ENCODE data around the gene LTBR. TPM values are rescaled to one million over a fixed set of nuclear protein-coding genes. Genes with fewer than 3 reads are reported as not detected.

Gene LTBR
- total and polyA plus RNA-seq, 4 donors, result 15.8 to 138 (median 89.0) TPM

- no peak overlapping the region for H3K9ac ChIP-seq (ENCODE audit: low read depth in 1 of 2, low read length in 2 of 2)
- peaks cover 4 to 30% (median 17%) of the 10 kb centered on the region in 4 donors for H3K4me1 ChIP-seq (ENCODE audit: control insufficient read depth in 4 of 4, insufficient read depth in 4 of 4, low read length in 3 of 4)
- 63% methylated on average over 11 of the region's 11 CpGs for WGBS
- H3K9me3 ChIP-seq (ENCODE audit: control insufficient read depth in 4 of 4, low read length in 3 of 4), result no peaks in the 10 kb centered on the region
- DNase-seq (ENCODE audit: low spot score), result no peak
- peak overlapping the region; percentile 37 to 70 for H3K27ac ChIP-seq (ENCODE audit: low read depth in 1 of 2, low read length in 2 of 2)
- H3K36me3 ChIP-seq (ENCODE audit: control insufficient read depth in 4 of 4, insufficient read depth in 3 of 4, low read depth in 1 of 4, low read length in 3 of 4), result no peaks in the 10 kb centered on the region
- H3K4me3 ChIP-seq (ENCODE audit: low read depth in 1 of 3, low read length in 3 of 3), result no peak overlapping the region
- no peaks in the 10 kb centered on the region for H3K27me3 ChIP-seq (ENCODE audit: control insufficient read depth in 4 of 4, insufficient read depth in 4 of 4, low read length in 3 of 4)
- TF ChIP-seq RAD21 (IDR thresholded peaks at IDR 0.05) (peak; percentile 18 to 62), MAX (IDR thresholded peaks at IDR 0.05) (no peak), CTCF (IDR thresholded peaks at IDR 0.05; ENCODE audit: low read depth, low read length, missing input control) (peak; percentile 27), REST (IDR thresholded peaks at IDR 0.05) (no peak), YY1 (IDR thresholded peaks at IDR 0.05) (no peak)
Observed at GRCh38 chr12:6367065-6367968, 16.6 kb upstream of the LTBR start.

- Histone ChIP-seq H3K27ac (ENCODE audit: low read depth in 1 of 2, low read length in 2 of 2) (peak overlapping the region; percentile 37 to 70), H3K9ac (ENCODE audit: low read depth in 1 of 2, low read length in 2 of 2) (peak overlapping the region in 1 of 2 donors; percentile 33), H3K4me3 (ENCODE audit: low read depth in 1 of 3, low read length in 3 of 3) (no peak overlapping the region), H3K9me3 (ENCODE audit: control insufficient read depth in 4 of 4, low read length in 3 of 4) (no peaks in the 10 kb centered on the region), H3K4me1 (ENCODE audit: control insufficient read depth in 4 of 4, insufficient read depth in 4 of 4, low read length in 3 of 4) (peaks cover 4 to 24% (median 14%) of the 10 kb centered on the region in 4 donors), H3K27me3 (ENCODE audit: control insufficient read depth in 4 of 4, insufficient read depth in 4 of 4, low read length in 3 of 4) (no peaks in the 10 kb centered on the region), H3K36me3 (ENCODE audit: control insufficient read depth in 4 of 4, insufficient read depth in 3 of 4, low read depth in 1 of 4, low read length in 3 of 4) (no peaks in the 10 kb centered on the region)
- DNase-seq (ENCODE audit: low spot score), result no peak
- TF ChIP-seq SP1 (IDR thresholded peaks at IDR 0.05), result peak; percentile 33
- TF ChIP-seq HNF4A (conservative IDR thresholded peaks at IDR 0.05), result peak; percentile 28 to 32
- TF ChIP-seq JUND (IDR thresholded peaks at IDR 0.05), result no peak
- peak; percentile 60 to 61 for TF ChIP-seq RXRA (IDR thresholded peaks at IDR 0.05)
- TF ChIP-seq NR2F2 (IDR thresholded peaks at IDR 0.05), result no peak
- WGBS, result 58% methylated on average over 15 of the region's 15 CpGs
Observed at GRCh38 chr12:6367969-6368892, 15.7 kb upstream of the LTBR start.
